GM21786 (cell line): ENCODE measurements around the gene ABHD17A.

ENCODE experiments used
- ATAC-seq: cut with Tn5 transposase; IDR thresholded peaks from one replicate; pipeline ENCODE4 v1.9.1; 2021; ENCODE audit not compliant: unreplicated experiment

Gene ABHD17A

GRCh38 chr19:1841209-1841924 lies 43.9 kb downstream of the ABHD17A start:
- ATAC-seq: no peak

GRCh38 chr19:1840541-1841115 lies 44.7 kb downstream of the ABHD17A start:
- ATAC-seq: no peak

GRCh38 chr19:1839658-1840540 lies 45.4 kb downstream of the ABHD17A start:
- ATAC-seq: no peak

- no peak for ATAC-seq
These were observed 47.6 kb downstream of the ABHD17A start for GRCh38 chr19:1837625-1838105.

GRCh38 chr19:1837222-1837565 lies 48.1 kb downstream of the ABHD17A start:
- no peak for ATAC-seq

- ATAC-seq: no peak
These were observed 48.7 kb downstream of the ABHD17A start for GRCh38 chr19:1836458-1837221.

GRCh38 chr19:1833540-1833939 lies 51.8 kb downstream of the ABHD17A start:
- ATAC-seq: no peak

- ATAC-seq: no peak
These were observed 53.1 kb downstream of the ABHD17A start for GRCh38 chr19:1832046-1832663.

- no peak for ATAC-seq
These were observed 54.3 kb downstream of the ABHD17A start for GRCh38 chr19:1830978-1831377.

GRCh38 chr19:1830568-1830967 lies 54.7 kb downstream of the ABHD17A start:
- no peak for ATAC-seq

- ATAC-seq: no peak
These were observed 55.3 kb downstream of the ABHD17A start for GRCh38 chr19:1829958-1830357.

- ATAC-seq: no peak
These were observed 56.7 kb downstream of the ABHD17A start for GRCh38 chr19:1828279-1829238.

GRCh38 chr19:1827566-1828278 lies 57.6 kb downstream of the ABHD17A start:
- ATAC-seq: no peak
